ENCODE data around the gene CCL4.

DNA sequence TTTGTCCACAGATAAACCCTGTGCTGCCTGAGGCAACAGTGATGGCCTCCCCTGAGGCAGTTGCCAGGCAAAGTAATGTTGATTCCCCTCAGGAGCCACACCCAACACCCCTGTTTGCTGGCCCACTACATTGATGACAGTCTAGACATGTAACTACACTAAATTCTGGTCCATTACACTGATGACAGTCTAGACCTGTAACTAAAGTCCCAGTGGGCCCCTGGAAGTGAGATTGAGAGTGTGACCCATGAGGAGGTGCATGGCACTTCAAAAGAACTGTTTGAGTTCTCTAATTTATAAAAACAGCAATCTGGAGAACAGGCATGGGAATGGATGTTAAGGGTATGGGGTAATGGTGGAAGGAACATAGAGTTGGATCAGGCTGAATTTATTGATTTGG lies 8.9 kb downstream of the CCL4 start:
- no peak for TF ChIP-seq POLR2A (IDR thresholded peaks at IDR 0.05)
- TF ChIP-seq, protein P1, sequence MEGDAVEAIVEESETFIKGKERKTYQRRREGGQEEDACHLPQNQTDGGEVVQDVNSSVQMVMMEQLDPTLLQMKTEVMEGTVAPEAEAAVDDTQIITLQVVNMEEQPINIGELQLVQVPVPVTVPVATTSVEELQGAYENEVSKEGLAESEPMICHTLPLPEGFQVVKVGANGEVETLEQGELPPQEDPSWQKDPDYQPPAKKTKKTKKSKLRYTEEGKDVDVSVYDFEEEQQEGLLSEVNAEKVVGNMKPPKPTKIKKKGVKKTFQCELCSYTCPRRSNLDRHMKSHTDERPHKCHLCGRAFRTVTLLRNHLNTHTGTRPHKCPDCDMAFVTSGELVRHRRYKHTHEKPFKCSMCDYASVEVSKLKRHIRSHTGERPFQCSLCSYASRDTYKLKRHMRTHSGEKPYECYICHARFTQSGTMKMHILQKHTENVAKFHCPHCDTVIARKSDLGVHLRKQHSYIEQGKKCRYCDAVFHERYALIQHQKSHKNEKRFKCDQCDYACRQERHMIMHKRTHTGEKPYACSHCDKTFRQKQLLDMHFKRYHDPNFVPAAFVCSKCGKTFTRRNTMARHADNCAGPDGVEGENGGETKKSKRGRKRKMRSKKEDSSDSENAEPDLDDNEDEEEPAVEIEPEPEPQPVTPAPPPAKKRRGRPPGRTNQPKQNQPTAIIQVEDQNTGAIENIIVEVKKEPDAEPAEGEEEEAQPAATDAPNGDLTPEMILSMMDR (IDR thresholded peaks at IDR 0.05): no peak
